K562 (cell line): Measurements from ENCODE around the gene USP17L25.
"Not testable (repeated sequence)": the region's sequence is repeated elsewhere in the genome, so short reads cannot be mapped to it uniquely, and the experiment has no call there.

Experiments used
- CCAR2 ChIP-seq: fragments of 200-400 bp; formaldehyde crosslinking; IDR thresholded peaks from 2 replicates; pipeline ENCODE4 v1.6.1; 2017; ENCODE audit warnings: mild to moderate bottlenecking, low read depth, low read length
- EZH2 ChIP-seq: IDR thresholded peaks from 2 replicates; pipeline ENCODE4 v1.6.1; 2012; ENCODE audit warnings: low read depth, mild to moderate bottlenecking, inconsistent platforms, low read length, borderline replicate concordance
- GTF2F1 ChIP-seq: IDR thresholded peaks from 2 replicates; pipeline ENCODE4 v1.6.1; 2011; ENCODE audit warnings: low read depth, low read length, improper control_type of control experiment
- MAFK ChIP-seq: IDR thresholded peaks from 2 replicates; pipeline ENCODE4 v1.6.1; 2011; ENCODE audit warnings: low read length, improper control_type of control experiment
- TCF3 ChIP-seq: sonication (generic); formaldehyde crosslinking; IDR thresholded peaks from 2 replicates; pipeline ENCODE4 v1.4.0; 2020; ENCODE audit warnings: mild to moderate bottlenecking, missing genetic modification reagents
- ZNF696 ChIP-seq: fragments of 250-450 bp; sonication (Bioruptor Pico); conservative IDR thresholded peaks from 2 replicates; pipeline ENCODE4 v1.4.0; 2020; ENCODE audit warnings: mild to moderate bottlenecking, moderate library complexity
- TF ChIP-seq, protein P1 (sequence below): sonication (generic); formaldehyde crosslinking; IDR thresholded peaks from 2 replicates; pipeline ENCODE4 v1.8.1; 2022; ENCODE audit warnings: missing genetic modification reagents

GRCh38 chr4:9379881-9380280, 50.2 kb downstream of the USP17L25 start:
- TF ChIP-seq, protein P1, sequence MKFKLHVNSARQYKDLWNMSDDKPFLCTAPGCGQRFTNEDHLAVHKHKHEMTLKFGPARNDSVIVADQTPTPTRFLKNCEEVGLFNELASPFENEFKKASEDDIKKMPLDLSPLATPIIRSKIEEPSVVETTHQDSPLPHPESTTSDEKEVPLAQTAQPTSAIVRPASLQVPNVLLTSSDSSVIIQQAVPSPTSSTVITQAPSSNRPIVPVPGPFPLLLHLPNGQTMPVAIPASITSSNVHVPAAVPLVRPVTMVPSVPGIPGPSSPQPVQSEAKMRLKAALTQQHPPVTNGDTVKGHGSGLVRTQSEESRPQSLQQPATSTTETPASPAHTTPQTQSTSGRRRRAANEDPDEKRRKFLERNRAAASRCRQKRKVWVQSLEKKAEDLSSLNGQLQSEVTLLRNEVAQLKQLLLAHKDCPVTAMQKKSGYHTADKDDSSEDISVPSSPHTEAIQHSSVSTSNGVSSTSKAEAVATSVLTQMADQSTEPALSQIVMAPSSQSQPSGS (CRISPR knock-in tag): not testable (repeated sequence)
- not testable (repeated sequence) for TF ChIP-seq CCAR2; EZH2; TCF3; ZNF696 (CRISPR knock-in tag); MAFK; GTF2F1
